SK-MEL-5 (cell line): Measurements from ENCODE around the gene INPP5D. TPM values are rescaled to one million over a fixed set of nuclear protein-coding genes. Genes with fewer than 3 reads are reported as not detected.
"Not testable (repeated sequence)": the region's sequence is repeated elsewhere in the genome, so short reads cannot be mapped to it uniquely, and the experiment has no call there.

Source experiments
- DNase-seq: peaks from one replicate; pipeline ENCODE4 v3.0.0-alpha.2; 2016; ENCODE audit warnings: low read depth, low spot score
- in situ Hi-C: cut with HindIII; loops from 2 replicates; pipeline ENCODE4 v1.10.0; 2016; ENCODE audit warnings: low sequenced_read_pairs, high pct_unique_total_duplicates, low pct_unique_long_range_greater_than_20kb
- total RNA-seq: library from RNA; depleted of rRNA; stranded (reverse); fragments of >200 nt; shearing (Covaris generic); gene quantifications from 2 replicates; pipeline ENCODE4 v1.2.3, GENCODE V29; 2014

INPP5D gene
- total RNA-seq, 1 experiment from 2014 or later, result 0.50 TPM

DNA sequence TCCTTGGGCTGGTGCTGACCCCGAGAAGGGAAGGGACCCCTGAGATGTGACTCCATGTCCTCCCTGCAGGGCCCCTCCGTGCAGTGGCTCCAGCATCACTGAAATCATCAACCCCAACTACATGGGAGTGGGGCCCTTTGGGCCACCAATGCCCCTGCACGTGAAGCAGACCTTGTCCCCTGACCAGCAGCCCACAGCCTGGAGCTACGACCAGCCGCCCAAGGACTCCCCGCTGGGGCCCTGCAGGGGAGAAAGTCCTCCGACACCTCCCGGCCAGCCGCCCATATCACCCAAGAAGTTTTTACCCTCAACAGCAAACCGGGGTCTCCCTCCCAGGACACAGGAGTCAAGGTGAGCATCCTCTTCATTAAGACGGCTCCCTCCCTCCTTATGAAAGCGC is 137.9 kb downstream of the INPP5D start:
- in situ Hi-C loops, result no loop called here
- no peak for DNase-seq

DNA sequence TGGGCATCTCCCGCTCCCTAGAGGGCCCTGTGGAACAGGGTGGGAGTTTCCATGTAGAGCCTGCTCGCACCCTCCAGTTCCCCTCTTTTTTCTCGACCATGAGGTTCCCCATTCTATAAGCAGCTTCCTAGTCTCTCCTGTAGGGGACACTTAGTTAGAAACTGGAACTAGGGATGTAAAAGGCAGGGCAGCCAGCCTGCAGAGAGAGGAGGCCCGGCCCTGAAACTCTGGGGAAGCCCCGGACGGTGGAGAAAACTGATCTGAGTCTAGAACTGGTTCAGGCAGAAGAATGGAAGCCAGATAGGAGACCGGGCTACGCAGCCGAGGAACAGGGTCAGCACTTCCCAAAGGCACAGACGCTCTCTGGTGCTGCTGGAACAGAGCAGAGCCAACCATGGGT is 139.7 kb downstream of the INPP5D start:
- no peak for DNase-seq
- in situ Hi-C loops, result no loop called here

GRCh38 chr2:233200790-233201189 is 140.6 kb downstream of the INPP5D start:
- in situ Hi-C loops, DNase-seq: not testable (repeated sequence)

GRCh38 chr2:233201258-233202013 is 141.3 kb downstream of the INPP5D start:
- no peak for DNase-seq
- in situ Hi-C loops, result no loop called here

- in situ Hi-C loops, result no loop called here
- no peak for DNase-seq
Observed at GRCh38 chr2:233202531-233202944, 142.4 kb downstream of the INPP5D start.

DNA sequence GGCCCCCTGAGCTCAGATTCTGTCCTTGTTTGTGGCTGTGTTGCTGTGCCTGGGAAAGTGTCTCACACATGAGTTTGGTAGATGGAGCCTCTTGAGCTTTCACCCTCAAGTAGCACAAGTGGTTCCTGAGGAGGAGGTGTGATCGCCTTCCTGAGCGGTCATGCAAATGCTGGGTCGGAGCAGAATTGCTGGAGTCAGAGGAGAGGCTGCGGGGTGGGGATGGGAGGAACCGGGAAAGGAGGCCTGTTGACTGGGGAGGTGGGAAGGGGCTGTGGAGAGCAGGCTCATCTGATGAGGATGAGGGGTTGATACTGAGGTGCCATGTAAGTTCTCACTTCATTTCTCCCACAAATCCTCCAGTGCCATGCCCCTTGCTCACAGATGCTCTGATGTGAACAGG is 142.9 kb downstream of the INPP5D start:
- no peak for DNase-seq
- in situ Hi-C loops, result no loop called here

DNA sequence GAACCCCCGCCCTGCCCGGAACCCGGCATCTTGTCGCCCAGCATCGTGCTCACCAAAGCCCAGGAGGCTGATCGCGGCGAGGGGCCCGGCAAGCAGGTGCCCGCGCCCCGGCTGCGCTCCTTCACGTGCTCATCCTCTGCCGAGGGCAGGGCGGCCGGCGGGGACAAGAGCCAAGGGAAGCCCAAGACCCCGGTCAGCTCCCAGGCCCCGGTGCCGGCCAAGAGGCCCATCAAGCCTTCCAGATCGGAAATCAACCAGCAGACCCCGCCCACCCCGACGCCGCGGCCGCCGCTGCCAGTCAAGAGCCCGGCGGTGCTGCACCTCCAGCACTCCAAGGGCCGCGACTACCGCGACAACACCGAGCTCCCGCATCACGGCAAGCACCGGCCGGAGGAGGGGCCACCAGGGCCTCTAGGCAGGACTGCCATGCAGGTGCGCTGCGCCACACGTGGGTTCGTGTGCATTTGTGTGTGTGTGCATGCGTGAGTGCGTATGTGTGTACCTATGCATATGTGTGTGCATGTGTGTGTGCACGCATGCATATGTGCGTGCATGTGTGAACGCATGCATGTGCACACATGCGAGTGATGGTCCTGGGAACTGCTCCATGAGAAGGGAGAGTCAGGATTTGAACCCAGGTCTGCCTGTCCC is 144.3 kb downstream of the INPP5D start:
- in situ Hi-C loops, result no loop called here
- no peak for DNase-seq

DNA sequence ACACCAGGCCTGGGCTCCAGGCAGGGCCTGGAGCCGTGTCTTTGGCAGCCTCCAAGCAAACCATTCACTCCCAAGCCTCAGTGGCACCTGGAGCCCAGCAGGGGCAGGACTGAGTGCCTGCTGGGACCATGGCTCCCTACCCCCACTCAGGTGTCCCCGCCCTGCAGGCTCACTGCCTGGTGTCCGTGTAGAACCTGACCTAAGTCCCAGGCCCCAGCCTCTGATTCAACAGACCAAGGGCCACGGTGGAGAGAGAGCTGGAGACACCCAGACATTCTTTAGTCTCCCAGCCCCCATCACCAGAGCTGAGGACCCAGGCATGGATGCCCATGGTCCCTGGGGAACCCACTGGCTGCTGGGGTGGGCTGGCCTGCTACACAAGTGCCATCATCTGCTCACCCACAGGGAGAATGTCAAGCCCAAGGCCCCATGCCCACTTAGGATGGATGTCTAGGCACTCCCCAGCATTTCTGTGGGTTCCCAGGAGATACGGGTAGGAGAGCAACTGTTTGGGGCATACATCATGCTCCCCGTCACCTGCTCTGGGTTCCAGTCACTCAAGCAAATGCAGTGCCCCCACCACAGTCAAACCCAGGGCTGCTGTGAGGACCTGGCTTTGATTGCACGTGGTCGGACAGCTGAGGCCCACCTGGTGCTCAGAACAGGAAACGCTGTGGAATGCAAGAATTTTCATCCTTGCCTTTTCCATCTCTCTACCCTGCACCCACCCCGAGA is 148.4 kb downstream of the INPP5D start:
- in situ Hi-C loops, result no loop called here
- DNase-seq, result no peak

DNA sequence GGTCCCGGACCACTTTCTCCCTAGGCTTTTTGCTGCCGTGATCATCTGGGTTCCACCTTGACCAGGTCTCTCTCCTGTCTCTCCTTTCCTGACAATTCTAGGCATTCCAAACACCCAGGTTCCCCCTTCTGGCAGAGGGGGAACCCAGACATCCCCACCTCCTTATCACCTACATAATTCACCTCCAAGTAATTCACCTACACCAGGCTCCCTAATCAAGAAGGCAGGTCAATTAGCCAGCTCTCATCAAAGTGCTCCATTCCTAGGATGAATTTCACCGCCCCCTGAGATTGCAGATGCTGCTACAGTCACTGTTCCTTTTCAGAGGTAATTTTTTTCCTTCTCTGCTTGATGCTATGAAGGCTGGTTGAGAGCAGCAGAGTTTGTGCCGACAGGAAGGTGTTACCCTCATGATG is 149.0 kb downstream of the INPP5D start:
- no peak for DNase-seq
- in situ Hi-C loops, result no loop called here

DNA sequence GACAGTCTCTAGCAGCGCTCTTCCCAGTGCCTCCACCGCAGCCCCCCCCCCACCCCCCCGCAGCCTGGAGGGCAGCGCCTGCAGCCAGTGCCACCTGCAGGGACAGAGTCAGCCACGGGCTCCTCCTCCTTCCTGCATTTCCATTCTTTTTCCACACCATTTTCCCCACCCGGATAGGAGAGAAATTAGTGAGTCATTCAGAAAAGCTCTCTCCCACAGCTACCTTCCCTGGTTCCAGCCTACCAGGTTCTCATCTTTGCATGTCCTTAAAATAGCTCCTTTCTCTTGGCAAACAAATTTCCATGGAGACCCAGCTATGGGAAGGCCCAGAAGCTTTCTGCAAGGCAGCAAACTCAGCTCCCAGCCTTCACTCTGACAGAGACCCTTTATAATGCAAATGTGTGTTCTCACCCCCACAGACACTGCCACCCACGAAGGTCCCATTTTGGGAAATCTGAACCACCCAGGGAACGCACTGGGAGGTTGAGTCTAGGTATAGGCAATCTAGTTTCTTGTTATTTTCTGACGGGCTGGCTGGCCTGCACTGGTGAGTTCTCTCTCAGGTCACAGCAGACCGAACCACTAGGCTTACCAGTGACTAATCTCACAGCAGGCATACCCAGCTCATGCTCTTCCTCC is 149.5 kb downstream of the INPP5D start:
- in situ Hi-C loops, result no loop called here
- DNase-seq, result no peak

DNA sequence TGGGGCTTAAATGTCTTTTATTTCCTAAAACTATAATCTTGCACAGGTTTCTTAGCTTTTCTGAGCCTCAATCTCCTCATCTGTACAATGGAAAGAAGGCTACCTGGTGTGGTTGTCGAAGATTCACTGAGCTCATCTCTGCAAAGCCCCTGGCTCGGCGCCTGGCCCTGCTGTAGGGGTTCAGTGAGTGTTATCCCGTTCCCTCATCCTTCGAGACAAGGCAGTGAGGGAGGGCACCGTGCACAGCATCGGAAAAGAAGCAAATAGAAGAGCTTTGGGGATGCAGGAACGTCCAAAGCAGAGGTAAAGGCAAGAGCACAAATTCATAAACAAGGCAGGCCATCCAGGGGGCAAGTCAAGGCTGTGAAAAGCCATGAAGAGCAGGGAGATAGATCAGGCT is 150.1 kb downstream of the INPP5D start:
- DNase-seq, result no peak
- in situ Hi-C loops, result no loop called here

DNA sequence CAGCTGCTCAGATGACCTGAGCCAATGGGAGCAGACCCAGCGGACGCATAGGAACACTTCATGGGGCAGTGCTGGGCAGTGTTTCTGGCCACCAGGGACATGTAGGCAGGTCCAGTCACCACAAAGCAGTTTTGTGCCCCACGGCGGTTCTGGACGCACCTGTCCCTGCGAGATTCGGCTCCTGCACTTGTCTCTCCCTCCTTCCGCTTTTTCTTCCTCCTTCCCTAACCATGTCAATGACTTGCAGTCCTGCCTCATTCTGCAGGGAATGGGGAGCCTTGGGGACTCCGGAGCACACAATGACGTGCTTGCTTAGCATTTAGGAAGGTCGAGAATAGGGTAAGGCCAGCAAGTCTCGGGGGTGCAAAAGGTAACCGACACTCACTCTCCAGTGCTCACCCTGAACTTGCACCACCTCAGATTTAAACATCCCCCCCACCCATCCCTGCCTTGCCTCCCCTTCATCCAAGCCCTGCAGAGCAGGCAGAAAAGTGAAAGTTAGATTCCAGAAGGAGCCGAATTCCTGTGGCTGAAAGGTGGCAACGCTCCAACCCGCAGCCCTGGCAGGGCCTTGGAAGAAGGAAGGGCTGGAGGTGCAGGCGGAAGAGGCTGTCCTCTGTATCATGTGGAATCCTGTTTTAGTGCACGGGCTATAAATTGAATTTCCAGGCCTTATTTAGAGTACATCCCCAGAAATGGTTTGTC is 150.9 kb downstream of the INPP5D start:
- peak; percentile 72 for DNase-seq
- in situ Hi-C loops, result no loop called here

DNA sequence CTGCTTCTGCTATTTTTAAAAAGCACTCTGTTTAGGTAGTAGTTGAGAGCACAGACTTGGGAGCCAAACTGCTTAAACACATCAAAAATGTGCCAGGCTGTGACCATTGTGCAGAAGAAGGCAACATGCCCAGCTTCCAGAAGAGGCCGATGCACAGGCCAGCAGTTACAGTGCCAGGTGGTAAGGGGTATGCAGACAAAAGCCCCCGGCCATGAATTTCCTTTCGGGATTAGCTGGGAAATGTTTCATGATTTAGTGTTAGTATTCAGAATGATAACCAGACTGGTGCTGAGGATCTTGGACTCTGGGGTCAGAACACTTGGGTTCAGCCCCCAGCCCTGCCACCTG is 151.4 kb downstream of the INPP5D start:
- DNase-seq, result no peak
- in situ Hi-C loops, result no loop called here

- in situ Hi-C loops, result no loop called here
- no peak for DNase-seq
Observed at GRCh38 chr2:233213011-233213410, 152.9 kb downstream of the INPP5D start.

GRCh38 chr2:233213975-233214374 is 153.8 kb downstream of the INPP5D start:
- no peak for DNase-seq
- in situ Hi-C loops, result no loop called here

DNA sequence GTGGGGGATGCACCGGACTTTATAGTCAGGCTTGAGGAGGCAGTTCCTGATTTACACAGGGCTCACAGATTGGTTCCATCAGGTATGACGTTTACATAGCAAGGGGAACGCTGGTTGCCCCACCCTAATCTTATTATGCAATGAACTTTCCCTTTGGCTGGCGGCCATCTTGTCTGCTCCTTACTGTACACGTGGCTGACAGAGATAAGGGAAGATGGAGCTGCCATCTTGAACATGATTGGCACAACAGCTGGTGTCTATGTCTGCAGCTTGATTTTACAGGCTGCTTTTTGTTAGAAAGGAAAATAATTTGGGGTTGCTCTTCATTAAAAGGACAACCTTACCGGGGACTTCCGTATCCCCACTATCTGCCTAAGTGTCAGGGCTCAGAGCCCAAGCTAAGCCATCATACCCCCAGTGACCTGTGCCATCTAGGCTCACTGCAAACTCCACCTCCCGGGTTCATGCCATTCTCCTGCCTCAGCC is 157.8 kb downstream of the INPP5D start:
- DNase-seq, result peak; percentile 20
- in situ Hi-C loops, result no loop called here

DNA sequence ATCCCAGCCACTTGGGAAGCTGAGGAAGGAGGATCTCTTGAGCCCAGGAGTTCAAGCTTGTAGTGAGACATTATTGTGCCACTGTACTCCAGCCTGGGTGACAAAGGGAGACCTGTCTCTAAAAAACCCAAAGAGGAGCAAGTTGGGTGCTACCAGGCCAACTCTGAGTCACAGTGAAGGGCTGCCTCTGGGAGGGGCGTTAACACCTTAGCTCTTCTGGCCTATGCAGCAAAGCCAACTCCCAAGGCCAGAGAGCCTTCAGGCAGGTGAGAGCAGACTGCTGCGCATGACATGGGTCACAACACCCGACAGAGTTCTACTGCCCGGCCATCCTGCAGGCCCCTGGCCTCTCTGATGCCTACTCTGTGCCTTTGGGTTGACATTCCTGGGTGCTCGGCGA is 158.7 kb downstream of the INPP5D start:
- DNase-seq, result no peak
- in situ Hi-C loops, result no loop called here

GRCh38 chr2:233219848-233220247 is 159.7 kb downstream of the INPP5D start:
- in situ Hi-C loops, result no loop called here
- DNase-seq, result no peak
